GM18519 (cell line): ENCODE measurements around the gene COL18A1.

Experiments
- ATAC-seq: cut with Tn5 transposase; IDR thresholded peaks from one replicate; pipeline ENCODE4 v1.9.1; 2021; ENCODE audit warnings: mild to moderate bottlenecking, moderate library complexity; ENCODE audit not compliant: unreplicated experiment, low FRiP score

The COL18A1 gene

DNA sequence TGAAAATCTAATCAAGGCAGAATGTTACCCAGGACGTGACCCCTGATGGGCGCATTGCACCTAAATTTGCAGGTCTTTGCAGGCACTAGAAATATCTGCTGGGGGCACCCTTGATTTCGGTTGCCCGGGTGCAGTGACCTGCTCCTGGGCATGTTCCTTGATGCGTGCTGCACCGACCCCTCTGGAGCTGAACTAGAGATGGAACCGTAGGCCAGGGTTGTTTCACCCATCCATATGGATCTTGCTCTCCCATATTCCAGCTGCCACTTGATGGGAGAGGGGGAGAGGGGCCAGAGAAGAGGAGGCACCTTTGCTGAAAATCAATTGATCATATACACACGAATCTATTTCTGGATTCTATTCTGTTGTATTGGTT, 8.4 kb upstream of the COL18A1 start:
- no peak for ATAC-seq

DNA sequence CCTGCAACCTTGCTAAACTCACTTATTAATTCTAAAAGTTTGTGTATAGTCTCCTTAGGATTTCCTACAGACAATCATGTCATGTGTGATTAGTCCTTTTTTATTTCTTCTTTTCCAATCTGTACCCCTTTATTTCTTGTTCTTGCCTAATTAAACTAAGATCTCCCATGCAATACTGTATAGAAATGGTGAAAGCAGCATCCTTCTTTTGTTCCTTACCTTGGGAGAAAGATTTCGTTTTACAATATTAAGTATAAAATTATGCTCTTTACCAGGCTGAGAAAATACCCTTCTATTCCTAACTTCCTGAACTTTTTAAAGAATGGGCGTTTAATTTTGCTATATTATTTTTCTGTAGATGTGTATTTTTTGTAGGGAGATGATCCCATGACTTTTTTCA, 7.6 kb upstream of the COL18A1 start:
- ATAC-seq = no peak

DNA sequence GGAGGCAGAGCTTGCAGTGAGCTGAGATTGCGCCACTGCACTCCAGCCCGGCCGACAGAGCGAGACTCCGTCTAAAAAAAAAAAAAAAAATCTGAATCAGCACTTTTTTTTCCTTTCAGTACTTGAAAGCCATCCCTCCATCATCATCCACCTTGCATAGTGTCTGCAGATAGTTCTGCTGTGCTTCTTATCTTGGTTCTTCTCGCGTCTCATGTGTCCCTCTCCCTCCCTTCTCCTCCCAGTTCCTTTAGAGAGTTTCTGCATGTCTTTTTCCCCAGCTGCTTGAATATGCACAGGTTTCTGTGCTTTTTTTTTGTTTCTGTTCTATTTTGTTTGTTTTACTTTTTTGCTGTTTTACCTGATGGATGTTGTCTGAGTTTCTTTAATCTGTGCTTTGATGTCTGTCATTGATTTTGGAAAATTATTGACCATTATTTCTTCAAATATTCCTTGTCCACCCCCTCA, 3.9 kb upstream of the COL18A1 start:
- no peak for ATAC-seq

DNA sequence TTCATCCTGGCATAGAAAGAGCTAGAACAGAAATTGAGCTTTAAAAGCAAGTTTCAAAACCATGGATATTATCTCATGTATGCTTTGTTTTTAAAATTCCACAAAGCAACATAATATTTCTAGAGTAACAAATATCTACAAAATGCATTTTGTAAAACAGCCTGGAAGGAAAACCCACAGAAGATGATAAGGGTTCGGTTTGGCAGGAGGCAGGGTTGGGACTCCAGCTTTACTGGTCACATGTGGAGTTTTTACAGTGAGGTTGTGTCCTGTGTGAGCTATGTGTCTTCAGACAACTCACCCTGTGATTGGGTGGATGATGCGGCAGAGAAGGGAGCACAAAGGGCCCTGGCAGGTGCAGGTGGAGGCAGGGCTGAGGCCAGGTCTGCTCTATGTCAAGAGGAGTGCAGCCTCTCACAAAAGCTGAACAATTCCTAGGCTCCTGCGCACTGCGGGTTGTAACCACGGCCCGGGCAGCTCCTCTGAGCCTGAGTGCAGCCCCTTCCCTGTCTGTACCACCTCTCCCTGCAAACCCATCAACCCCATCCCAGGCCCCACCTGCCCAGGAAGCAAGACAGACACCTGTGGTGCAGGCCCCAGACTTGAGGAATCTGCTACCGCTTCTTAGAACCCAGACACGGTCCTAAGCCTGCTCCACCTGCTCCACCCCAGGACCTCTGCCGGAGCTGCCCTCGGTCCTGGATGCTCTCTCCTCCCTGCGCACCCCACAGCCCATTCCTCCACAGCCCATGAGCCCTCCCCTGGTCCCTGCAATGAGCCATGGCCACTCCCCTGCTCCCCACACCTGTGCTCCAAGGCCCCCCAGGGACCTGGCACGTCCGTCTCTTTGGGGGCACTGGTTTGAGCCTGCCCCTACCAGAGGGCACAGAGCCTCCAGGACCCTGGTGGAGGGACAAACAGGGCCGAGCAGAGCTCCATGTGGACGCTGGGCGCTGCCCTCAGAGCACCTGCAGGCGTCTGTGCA, 2.8 kb upstream of the COL18A1 start:
- no peak for ATAC-seq

DNA sequence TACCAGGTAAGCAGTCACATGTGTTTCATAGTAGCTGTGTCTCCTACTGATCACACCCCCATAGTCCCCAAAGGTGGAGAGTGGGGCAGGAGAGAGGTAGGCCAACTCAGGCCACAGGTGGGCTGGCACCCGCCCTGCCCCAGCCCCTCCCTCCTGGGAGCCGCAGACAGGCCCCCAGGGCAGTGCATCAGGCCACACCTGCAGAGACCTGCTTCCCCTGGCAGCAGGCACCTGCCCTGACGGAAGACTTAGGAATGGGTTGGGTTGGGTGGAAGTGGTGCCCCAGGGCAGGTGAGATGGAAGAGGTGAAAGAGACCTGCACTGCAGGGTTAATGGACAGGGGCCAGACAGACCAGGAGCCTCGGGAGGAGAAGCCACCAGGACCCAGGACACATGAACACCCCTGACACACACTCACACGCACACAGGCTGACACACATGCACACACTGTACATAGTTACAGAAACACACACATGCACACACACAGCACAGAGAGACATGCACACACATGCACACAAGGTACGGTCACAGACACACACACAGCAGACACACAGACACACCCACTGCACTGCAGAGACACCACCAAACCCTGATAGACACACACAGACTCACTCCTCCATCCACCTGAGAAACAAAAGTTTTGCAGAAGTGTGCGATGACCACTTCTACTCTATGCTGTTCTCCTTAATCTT, 1.7 kb upstream of the COL18A1 start:
- ATAC-seq = no peak

DNA sequence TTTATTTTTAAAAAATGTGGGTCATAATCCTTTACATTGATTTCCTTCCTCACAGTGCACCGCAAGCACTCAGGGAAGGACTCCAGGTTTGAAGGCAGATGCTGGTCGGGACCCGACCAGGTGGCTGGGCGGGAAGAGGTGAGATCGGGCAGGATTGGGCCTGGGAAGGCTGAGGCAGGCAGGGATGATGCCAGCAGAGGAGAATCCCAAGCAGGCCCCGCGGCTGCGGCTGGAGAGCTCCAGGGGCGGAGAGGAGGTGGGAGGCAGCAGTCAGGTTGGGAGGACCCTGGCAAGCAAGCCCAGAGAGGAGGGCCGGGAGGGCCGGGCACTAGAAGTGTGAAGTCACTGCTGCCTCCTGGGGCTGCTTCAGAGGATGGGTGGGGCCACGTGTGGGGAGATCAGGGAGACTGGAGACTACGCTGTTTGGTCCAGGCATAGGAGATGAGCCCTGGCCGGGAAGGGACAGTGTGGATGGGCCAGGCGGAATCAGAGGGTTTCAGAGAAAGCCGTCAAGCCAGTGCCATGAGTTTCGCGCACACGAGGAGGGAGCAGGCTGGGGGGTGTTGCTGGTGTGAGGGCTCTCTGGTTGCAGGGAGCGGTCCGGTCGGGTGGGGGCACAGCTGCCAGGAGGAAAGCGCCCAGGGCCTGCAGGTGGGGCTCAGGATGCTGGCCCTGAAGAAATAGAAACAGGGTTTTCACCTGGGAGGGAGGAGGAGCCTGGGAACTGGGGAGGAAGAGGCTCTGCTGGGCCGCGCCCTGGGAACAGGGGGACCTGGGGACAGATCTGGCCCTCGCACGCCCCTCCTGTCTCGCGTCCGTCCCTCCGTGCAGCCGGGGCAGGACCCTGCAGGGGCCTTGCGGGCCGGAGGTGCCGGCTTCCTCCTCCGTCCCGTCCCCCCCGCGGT, 888 bp upstream of the COL18A1 start:
- ATAC-seq = no peak

DNA sequence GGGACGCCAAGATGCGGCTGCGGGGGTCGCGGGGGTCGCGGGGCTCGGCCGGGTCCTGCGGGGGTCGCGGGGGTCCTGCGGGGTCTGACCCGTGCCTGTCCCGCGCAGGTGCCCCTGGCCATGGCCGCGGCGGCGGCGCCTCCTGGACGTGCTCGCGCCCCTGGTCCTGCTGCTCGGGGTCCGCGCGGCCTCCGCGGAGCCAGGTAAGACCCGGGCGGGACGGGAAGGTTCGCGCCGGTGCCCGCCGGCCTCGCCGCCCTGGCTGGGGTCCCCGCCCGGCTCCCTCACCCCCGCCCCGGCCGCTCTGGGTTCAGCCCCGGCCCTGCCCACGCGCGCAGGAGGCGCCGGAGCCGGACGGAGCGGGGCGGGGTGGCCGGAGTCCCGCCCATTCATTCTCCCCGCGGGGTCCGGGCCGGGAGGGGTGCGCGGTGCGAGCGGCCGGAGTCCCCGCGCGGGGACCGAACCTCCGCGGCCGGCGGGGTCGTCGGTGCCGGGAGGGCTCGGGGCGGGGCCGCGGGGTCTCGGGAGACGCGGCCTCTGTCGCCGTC, 380 bp downstream of the COL18A1 start:
- ATAC-seq = no peak

DNA sequence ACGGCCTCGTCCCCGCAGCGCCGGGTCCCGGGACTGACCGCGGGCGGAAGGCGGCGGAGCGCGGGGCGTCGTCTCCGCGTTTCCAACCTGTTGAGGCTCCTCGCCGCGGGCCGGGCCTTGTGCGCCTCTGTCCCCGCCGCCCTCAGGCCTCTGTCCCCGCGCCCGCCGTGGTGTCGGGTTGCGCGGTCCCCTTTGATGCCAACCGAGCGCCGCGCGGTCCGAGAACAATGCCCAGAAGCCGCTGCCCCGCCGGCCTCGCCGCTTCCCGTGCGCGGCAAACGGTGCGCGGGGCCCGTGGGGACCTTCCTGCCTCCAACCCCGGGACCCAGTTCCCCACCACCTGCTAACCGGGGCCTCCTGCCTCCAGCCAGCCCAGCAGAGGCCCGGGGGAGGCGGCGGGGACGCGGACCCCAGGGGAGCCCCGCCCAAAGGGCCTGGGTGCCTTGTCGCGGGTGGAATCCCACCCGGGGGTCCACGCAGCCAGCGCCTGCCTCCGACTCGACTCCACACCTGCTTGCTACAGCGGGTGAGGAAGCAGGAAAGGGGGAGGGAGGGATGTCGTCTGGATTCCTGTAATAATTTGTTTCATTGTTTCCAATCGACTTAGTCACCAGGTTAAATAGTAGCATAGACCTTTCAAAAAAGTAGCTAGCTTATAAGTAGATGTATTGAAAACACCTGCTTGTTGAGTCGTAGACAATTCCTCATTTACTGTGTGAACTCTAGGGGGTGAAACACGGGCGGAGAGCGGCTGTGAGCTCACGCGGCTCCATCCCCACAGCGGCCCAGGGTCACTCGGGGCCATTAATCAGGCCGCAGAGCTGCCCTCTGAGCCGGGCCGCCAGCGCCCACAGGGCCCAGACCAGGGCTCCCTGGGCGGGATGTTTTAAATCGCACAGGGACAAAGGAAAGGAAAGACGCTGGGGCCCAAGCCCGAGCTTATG, 1.1 kb downstream of the COL18A1 start:
- no peak for ATAC-seq

DNA sequence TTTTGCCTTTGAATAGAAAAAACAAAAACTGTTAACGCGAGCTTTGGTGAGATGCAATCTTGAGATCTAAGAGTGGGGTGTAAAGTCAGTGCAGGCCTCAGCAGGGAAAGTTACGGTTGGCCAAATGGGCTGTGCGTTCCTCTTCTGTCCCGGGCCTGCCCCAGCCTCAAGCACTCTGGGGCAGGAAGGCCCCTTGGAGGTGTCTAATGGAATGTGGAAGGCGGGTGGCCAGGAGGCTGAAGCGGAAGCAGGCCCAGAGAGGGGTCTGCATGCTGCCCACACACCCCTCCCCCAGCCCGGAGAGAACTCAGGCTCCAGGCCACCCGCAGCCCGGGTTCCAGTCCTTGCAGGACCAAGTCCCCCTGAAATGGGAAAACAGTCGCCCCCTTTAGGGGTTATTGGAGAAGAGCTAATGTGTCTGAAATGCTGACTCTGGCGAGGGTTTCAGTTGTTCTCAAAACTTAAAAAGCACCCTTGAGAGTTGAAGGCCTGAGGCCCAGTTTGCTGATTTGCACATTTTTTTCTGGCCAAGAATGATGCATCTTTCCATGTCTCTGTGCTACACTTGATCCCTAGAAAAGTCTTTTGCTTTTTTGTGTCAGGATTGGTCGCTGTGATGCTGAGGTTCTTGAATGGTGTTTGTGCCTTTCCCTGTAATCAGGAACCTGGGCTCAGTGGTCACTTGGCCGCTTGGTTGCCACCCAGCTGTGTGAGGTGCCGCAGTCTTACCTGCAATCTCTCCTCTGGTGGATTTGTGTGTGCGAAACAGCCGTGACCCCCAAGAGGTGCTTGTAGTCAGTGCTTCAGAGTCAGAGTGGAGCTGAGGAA, 2.0 kb downstream of the COL18A1 start:
- no peak for ATAC-seq

DNA sequence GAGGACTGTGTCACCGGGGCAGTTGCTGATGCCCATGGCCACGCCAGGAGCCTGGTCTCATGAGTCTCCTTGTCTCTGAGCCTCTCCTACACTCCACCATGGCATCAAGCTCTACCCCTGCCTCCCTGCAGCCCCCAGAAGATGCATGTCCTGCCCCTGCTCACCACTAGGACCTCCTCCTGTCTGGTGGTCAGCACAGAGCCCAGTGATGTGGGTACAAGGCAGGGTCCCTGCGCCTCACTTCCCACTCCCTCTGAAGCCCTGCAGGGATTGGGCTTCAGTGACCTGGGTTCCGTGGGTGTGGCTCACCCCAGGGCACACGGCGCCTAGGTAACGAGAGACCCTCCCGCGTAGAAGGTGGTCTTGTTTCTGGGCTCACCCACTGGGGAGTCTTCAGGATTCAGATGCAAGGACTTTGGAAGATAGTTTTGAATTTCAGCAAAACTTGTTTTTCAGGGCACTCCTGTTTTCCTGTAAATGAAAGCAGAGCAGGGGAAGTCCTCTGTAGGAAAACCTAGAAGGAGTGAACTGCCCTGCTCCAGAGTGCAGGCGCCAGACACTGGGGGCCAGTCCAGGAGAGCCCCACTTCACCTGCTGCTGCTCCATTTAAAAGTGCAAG, 2.8 kb downstream of the COL18A1 start:
- ATAC-seq = no peak

DNA sequence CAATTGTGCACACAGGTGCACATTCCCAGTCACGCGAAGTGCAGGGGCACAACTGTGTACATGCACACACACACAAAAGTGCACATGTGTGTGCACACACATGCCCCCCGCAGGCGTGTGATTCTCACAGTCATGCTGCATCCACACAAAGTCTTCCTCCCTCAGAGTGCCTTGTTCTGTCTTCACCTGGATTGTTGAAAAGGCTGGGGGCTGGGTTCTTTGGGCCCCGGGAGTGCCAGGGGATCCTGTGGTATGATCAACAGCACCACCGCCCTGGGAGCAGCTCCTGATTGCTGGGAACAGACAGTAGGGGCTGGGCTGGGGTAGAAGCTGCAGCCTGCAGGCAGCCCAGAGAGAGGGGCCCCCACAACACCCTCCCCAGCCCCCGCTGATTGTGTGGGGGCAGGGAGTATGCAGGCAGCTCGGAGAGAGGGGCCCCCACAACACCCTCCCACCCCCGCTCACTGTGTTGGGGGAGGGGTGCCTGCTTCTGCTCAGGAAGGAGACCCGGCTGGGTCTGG, 3.4 kb downstream of the COL18A1 start:
- ATAC-seq = no peak

DNA sequence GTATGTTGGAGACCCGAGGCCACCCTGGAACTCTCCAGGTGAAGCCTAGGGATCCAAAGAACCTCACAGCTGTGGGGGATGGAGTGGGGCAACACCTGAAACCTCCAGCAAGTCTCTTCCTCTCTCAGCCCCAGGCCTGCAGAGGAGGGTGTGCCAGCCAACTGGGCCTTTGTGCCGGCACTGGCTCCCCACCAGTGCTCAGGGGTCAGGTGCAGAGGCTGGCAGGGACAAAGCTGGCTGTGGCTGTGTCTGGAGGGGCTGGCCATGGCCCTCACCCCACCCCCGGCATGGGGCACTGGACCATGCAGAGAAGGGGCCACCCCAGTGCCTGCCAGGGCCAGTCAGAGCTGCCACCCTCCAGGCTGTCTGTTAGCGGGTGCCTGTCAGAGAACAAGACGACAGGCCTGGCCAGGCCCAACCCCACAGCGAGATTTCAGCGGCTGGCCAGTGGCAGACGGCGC, 3.9 kb downstream of the COL18A1 start:
- no peak for ATAC-seq

DNA sequence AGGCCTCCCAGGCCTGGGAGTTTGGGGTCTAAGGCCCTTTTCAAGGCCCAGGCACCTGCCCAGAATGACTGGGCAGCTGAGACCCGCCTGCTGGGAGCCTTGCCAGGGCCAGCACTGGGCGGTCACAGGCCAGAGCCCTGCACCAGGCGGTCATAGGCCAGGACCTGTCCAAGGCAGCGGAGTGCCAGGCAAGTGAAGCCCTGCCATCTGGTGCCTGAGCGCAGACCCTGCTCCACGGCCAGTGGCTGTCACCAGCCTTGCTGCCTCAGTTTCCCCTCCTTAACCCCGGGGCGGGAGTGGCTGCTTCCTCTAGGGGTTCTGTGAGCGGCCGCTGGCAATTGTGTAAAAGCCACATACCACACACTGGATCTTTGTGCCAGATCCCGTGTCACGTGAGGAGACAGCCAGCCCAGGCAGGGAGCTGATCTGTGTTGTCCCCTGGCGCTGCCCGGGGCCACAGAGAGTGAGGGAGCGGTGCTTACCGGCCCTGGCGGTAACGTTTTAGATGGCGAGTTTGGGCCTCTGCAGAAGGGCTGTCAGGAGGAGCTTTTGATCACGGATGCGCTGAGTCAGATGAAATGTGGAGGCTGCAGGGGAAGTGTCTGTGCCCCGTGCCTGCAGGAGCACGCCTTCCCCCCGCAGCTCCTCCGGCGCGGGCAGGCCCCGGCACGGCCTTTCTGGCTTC, 4.6 kb downstream of the COL18A1 start:
- ATAC-seq = no peak

DNA sequence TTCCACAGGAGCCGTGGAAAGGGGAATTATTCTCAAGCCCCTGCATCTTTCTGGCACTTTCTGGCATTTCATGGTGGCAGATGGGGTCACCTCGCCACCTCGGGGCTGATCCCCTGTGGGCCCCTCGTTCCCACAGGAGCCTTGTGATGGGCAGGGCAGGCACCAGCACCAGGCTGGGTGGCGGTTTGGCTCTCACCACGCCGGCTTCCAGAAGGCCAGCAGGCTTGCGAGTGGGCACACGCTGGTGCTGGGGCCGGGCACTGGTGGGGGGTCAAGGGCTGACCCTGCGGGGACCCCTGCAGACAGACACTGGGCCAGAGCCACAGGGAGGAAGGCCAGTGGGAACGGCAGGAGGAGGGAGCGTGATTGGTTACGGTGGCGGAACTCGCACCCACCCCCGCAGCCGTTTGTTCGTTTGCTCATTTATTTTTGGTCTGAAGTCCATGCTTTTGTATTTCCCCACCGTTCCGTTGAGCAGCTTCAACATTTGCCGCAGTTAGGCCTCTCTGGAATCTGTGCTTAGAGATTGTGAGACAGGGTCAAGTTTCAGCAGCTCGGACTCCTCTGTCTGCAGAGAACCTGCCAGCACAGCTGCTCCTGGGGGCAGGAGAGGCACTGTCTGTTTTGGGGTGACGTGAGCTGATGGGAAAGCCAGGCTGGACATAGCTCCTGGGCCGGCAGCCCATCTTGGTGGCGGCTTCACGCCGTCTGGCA, 5.3 kb downstream of the COL18A1 start:
- ATAC-seq = no peak

DNA sequence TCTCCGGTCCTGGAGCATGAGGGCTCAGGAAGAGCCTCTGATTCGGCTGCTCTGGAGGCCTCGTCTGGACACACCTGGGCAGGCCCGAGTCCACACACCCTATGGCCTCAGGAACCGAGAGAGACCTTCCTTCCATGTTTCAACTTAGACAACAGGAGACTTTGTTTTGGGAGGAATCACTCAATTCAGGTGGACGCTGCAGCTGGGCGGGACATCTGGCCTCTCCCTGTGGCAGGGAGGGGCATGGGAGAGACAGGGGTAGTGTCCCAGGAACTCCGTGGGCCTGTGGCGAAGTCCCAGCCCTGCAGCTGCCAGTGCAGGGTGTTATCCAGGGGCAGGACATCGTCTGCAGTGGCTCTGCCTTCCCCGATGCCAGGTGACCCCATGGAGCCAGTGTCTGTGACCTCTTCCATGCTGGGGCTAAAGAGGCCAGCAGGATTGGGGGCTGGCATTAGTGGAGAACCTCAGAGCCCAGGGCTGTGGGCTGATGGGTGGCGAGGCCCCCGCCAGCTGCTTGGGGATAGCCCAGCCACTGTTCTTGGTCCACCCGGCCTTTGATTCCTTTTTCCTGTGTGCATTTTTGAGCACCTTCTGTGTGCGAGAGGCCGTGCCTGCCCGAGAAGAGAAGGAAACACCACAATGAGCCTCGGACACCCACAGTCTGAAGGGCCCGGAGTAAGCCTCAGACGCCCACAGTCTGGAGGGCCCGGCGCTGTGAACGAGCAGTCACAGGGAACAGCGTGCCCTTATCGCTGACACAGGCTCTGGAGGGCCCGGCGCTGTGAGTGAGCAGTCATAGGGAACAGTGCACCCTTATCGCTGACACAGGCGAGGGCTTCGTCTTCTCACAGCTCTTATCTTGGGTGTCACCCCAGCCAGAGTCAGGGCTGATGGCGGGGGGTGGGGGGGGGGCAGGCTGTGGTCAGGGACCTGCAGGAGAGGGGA, 6.2 kb downstream of the COL18A1 start:
- ATAC-seq = no peak
